Measurements from ENCODE around the gene PECR. TPM values are rescaled to one million over a fixed set of nuclear protein-coding genes. Genes with fewer than 3 reads are reported as not detected.
A peak's percentile ranks its signal among the peaks of the same experiment; 100 is the strongest.

The PECR gene
- total and polyA plus RNA-seq, 10 of the 15 experiments (the other 5 are each of a cell fraction or from before 2014, with no cell fraction given) = 7.6 to 37.4 (median 25.7) TPM

GRCh38 chr2:216015722-216016464 lies 65.7 kb downstream of the PECR start (continued):
- no peak for TF ChIP-seq ZNF24 (IDR thresholded peaks at IDR 0.05)
- TF ChIP-seq SP1 (IDR thresholded peaks at IDR 0.05; ENCODE audit: low read depth, low read length) = peak; percentile 66
- no peak for TF ChIP-seq HSF1 (IDR thresholded peaks at IDR 0.05; ENCODE audit: low read depth, low read length)
- TF ChIP-seq KLF5 (IDR thresholded peaks at IDR 0.05; ENCODE audit: partially characterized antibody) = peak; percentile 40
- TF ChIP-seq SREBF1 (IDR thresholded peaks at IDR 0.05; ENCODE audit: low read length) = no peak
- TF ChIP-seq ZBTB40 (IDR thresholded peaks at IDR 0.05; ENCODE audit: borderline replicate concordance) = peak; percentile 18; the same call in 1 of the 2 replicates
- no peak for TF ChIP-seq SRF (IDR thresholded peaks at IDR 0.05; ENCODE audit: low read depth in 2 of 2, low read length in 2 of 2)
- TF ChIP-seq SPI1 (IDR thresholded peaks at IDR 0.05; ENCODE audit: borderline replicate concordance, insufficient read depth, low read depth, low read length) = peak; percentile 67; the same call in 1 of the 2 replicates
- peak; percentile 94 for TF ChIP-seq IKZF1 (conservative IDR thresholded peaks at IDR 0.05)
- TF ChIP-seq RELB (IDR thresholded peaks at IDR 0.05; ENCODE audit: low read depth) = peak; percentile 91
- TF ChIP-seq NFIC (IDR thresholded peaks at IDR 0.05; ENCODE audit: low read depth, low read length) = peak; percentile 79
- TF ChIP-seq ATF7 (IDR thresholded peaks at IDR 0.05; ENCODE audit: low read depth) = peak; percentile 70
- no peak for TF ChIP-seq RFX5 (IDR thresholded peaks at IDR 0.05; ENCODE audit: low read depth, low read length)
- TF ChIP-seq ZNF217 (IDR thresholded peaks at IDR 0.05) = peak; percentile 65; the same call in 1 of the 2 replicates
- TF ChIP-seq FOXM1 (IDR thresholded peaks at IDR 0.05; ENCODE audit: low read depth, low read length) = peak; percentile 64; the same call in 1 of the 2 replicates
- no peak for TF ChIP-seq CEBPZ (IDR thresholded peaks at IDR 0.05; ENCODE audit: low read depth, low read length)
- TF ChIP-seq EED (IDR thresholded peaks at IDR 0.05; ENCODE audit: low read depth) = peak; percentile 96
- TF ChIP-seq PBX3 (IDR thresholded peaks at IDR 0.05; ENCODE audit: insufficient replicate concordance, low read depth, low read length) = peak; percentile 68

Data from GM12878 (cell line).